Stimulated activated CD4-positive, alpha-beta T cell treated with anti-CD3 and anti-CD28 coated beads, Interleukin-2, amount 100 ng/mL, for 24 hours (primary cell): ENCODE measurements around the gene NOBOX.
"Not testable (repeated sequence)": the region's sequence is repeated elsewhere in the genome, so short reads cannot be mapped to it uniquely, and the experiment has no call there.

Source experiments
- DNase-seq, 2 donors: peaks; one replicate each; pipeline ENCODE4 v3.0.0-alpha.2; 2020

The NOBOX gene

DNA sequence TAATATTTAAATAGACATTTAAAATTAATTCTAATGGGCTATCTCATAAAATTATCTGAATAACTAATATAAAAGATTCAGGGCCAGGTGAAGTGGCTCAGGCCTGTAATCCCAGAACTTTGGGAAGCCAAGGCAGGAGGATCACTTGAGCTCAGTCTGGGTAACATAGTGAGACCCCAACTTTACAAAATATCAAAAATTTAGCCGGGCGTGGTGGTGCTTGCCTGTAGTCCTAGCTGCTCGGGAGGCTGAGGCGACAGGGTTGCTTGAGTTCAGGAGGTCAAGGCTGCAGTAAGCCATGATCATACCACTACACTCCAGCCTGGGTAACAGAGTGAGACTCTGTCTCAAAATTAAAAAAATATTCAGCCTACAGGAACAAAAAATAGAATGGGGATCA lies 12.5 kb downstream of the NOBOX start:
- no peak for DNase-seq

DNA sequence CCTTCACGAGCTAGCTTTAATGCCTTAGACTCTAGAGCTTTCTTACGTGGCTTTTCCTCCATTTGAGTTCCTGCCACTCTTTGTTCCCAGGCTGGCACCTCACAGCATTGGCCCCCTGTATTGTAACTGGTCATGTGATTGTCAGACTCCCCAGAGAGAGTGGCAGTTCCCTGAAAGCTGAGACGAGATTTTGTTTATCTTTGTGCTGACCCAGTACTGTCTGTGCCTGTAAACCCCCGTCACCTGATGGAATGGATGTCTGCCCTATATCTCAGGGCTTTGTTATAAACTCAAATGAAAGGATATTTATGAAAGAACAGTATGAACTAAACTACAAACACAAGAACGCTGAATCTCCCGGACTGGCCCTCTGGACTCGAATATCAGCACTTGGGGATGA lies 13.0 kb downstream of the NOBOX start:
- DNase-seq: no peak

DNA sequence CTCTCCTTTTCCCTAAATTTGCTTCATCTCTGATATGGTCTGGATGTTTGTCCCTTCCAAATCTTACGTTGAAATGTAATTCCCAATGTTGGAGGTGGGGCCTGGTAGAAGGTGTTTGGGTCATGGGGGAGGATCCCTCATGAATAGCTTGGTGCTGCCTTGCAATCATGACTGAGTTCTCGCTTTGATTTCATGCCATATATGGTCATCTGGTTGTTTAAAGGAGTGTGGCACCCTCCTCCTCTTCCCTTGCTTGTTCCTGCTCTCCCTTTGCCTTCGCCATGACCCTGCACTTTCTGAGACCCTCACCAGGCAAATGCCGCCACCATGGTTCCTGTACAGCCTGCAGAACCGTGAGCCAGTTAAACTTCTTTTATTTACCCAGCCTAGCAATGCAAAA lies 14.5 kb downstream of the NOBOX start:
- no peak for DNase-seq

DNA sequence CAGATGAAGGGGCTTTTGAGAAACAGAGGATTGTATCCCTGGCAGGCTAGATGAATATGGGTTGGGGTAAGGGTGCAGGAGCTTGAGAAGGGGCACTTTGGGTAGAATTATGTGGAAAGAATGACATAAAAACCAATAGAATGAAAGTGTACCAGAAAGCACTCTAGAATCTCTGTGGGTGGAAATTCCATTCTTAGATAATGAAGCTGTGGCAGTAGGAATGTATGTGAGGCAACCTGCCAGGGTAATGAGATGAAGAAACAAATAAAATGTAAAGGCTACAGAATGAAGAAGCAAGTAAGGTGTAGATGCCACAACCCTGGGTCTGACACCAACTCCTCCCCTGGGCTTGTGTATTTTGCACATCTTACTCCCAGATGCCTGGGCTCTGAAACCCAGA lies 16.8 kb downstream of the NOBOX start:
- DNase-seq: no peak

DNA sequence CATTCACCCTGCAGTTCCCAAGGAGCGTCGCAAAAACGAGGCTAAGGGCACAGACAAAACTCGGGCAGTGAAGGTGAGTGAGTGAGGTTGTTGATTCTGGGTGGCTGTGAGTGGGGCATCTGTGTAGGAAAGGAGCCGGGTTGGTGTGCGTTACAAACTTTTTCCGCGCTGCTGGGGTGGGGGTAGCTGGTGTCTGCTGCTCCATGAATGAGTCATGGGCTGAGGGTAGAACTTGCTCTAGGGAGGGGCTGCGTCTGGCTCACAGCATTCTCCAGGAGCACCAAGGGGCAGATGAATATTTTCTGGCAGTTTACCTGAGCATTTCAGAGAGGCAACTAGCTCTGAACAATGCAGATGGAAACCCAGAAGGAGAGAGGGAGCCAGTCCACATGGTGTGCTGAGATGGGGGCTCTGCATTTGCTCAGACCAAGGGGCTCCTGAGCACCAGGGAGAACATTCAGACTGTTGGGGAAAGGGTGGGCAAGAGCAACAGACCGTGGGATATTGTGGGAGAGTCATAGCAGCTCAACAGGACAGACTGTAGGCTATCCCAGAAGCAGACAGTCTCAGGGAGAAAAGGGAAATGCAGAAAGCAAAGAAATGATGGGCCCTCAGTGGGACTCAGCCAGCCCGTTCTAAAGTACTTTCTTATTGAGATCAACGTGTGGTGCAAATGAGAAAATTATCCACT lies 18.8 kb downstream of the NOBOX start:
- DNase-seq: peak; percentile 36 to 62

DNA sequence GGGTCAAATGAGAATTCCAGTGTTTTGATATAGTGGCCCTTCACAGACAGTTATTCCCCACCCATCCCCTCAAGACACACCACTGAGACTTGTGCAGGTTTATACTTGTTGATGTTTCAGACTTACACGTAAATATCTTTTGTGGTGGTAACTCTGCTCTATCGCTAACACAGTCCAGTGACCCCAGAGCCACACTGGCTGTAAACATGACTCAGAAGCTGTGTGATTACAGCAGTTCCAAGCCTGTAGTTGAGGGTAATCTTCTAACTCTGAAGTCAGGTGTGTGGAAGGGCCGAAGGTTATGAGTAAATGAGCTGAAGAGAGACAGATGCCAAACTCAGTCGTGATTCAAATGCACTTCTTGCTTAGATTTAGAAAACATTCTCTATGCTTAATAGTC lies 19.4 kb downstream of the NOBOX start:
- DNase-seq: no peak

DNA sequence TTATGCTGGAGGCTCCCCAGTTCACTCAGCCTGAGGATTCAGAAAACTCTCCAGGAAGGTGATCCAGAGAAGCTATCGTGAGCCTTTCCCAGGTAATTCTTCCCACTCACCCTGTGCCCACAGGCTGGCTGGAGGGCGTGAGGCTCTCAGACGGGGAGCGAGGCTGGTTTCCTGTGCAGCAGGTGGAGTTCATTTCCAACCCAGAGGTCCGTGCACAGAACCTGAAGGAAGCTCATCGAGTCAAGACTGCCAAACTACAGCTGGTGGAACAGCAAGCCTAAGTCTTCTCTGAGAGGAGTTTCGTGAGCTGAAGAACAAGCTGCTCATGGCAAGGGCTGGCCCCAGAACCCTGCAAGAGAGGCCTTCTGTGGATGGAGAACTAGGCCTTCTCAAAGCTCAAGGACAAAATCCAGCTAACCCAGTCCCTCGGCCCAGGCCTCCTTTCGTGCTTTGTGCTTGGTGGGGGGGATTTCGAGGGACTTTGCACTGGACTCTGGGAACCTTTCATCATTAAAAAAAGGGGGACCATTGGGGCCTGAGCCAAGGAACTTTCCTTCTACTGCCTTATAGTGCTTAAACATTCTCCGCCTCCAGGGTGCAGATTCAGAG lies 23.6 kb downstream of the NOBOX start:
- DNase-seq: no peak

DNA sequence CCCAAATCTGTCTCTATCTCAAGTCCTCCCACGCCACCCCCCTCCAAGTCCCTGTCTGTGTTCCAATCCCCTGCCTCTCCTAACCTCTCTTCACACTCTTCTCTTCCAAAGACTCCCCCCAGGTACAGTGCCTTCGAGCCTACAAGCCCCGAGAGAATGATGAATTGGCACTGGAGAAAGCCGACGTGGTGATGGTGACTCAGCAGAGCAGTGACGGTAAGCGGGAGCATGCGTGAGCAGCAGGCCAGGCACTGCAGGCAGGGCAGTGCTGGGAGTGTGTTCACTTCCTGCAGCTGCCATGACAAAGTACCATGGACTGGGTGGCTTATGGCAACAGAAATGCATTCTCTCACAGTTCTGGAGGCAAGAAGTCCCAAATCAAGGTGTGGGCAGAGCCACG lies 24.8 kb downstream of the NOBOX start:
- DNase-seq: no peak

DNA sequence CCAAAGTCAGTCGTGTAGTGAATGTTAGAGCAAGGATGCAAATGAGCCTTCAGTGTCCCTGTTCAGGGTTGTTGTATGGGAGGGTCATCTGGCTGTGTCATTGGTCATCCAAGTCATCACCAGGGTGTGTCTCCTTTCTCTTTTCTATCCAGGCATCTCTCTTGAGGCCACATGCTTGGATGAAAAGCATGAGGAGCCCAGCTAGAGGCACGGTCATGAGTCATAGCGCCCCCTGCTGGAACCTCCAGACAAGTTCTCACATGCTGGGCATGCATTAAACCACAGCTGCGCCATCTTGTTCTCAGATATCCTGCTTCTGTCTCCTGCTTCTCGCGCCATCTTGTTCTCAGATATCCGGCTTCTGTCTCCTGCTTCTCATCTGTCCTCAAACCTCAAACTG lies 34.3 kb downstream of the NOBOX start:
- DNase-seq: not testable (repeated sequence)

DNA sequence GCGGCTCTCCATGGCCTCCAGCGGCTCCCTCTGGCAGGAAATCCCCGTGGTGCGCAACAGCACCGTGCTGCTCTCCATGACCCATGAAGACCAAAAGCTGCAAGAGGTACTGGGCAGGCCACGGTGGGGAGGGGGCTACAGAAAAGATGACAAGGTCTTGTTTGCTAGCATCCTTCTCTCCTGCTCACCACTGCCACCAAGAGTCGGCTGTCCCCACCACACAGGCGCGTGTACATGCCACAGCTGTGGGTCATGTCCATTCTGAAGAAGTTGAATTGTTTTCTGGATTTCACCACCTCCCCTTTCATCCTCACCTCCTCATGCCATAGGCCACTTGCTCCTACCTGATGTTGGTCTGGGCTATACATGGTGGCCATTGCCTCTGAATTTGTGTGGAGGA lies 36.2 kb downstream of the NOBOX start:
- not testable (repeated sequence) for DNase-seq

DNA sequence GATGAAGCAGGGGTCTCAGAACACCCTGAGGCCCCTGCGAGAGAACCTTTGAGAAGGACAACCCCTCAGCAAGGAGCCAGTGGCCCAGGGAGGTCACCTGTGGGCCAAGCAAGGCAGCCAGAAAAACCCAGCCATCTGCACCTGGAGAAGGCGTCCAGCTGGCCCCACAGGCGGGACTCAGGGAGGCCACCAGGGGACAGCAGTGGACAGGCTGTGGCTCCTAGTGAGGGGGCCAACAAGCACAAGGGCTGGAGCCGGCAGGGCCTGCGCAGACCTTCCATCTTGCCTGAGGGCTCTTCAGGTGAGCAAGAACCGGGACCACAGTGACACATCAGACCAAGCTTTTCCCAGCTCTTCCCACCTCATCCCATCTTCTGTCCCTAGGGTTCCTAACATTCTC lies 38.0 kb downstream of the NOBOX start:
- DNase-seq: not testable (repeated sequence)

DNA sequence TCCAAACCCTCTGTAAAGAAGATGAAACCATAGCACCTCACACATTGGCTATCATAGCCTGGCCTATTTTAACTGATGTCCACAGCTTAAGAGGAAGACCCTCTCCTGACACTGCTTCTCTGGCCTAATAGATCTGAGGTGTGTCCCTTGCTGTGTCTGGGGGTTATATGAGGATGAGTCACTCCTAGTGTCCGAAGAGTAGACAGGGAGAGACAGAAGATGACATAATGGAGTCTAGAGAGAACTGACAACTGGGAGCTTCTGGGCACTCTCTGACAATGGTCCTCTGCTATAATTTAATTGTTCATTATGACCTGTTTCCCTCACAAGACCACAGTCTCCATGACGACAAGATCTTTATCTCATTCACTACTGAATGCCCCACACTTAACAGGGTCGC lies 41.4 kb downstream of the NOBOX start:
- DNase-seq: not testable (repeated sequence)

DNA sequence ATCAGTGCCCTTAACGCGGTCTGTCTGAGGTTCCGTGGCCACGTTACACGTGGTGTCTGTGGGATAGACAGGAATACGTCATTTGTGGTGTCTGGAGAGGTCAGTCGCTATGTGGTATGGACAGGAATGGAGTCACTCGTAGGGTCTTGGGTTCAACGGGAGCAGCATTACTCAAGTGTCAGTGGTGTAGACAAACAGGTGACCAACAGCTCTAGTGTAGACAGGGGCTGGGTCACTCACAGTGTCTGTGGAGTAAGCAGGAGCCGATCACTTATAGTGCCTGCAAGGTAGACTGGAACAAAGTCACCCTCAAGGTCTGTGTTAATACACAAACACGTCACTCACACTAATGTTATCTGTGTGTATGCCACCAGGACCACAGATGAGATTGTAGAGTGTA lies 46.6 kb downstream of the NOBOX start:
- not testable (repeated sequence) for DNase-seq

DNA sequence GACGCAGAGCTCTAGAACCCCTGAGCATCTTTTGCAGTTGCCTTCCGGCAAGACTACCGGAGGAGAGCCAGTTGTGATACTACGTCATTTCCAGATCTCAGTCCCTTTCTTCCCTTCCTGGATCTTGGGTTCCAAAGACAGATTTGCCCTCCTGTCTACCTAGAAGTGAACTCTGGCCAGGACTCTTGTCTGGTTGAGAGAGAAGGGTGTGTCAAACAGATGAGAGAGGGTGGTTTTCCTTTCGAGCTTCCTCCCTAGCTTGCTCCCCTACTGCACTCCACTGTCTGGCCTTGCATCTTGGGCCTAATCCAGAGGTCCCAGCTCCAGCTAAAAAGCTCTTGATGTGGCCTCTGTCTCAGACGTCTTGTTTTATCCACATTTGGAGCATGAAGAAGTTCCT lies 47.3 kb downstream of the NOBOX start:
- DNase-seq: not testable (repeated sequence)

DNA sequence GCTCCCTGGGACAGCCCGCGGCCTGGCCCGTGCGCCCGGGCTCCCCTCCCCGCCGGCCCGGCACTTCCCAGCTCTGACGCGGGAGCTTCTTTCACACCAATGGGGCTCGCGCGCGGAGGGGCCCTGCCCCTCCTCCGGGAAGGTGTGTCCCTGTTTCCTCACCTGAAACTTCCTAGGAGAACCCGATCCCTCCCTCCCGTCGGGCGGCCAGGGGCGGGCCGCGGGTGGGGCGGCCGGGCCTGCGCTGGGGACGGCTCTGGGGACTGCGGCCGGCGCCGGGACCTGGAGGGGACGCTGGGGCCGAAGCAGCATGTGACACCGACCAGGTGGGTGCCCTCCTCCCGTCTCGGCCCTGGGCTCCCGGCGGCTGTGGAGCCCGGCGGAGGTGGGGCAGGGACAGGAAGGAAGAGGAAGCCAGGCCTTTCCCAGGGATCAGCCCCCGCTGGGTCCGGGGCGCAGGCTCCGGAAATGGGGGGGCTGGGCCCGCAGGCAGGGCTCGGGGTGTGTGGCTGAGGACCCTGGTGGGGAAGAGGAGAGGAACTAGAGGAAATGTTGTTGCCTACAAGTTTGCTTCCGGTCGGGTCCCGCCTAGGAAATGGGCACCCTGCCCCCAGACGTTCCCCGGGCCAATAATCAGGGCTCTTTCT lies 48.2 kb downstream of the NOBOX start, which contains the start of gene ARHGEF5:
Gene ARHGEF5 (plus strand): TSS at position 227 of the 647 bp plus-strand sequence. CDS start 7,268 bp downstream, outside the sequence.
- not testable (repeated sequence) for DNase-seq

DNA sequence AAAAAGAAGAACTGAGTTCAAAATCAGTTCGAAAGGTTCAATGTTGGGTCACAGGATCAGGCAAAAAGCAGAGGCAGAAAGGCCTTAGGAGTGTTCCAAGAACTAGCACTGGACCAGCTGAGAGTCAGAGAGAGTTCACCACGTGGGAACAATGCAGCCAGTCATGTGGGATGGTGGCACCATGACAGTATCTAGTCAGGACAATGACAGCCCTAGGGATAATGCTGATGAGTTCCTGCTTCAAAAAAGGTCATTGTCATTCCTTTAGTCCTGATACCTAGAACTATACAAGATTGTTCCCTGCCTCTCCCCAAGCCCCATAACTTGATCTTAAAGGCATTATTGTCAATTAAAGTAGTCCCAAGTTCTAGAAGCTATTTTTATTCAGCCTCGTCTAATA lies 51.8 kb downstream of the NOBOX start:
- DNase-seq: not testable (repeated sequence)

DNA sequence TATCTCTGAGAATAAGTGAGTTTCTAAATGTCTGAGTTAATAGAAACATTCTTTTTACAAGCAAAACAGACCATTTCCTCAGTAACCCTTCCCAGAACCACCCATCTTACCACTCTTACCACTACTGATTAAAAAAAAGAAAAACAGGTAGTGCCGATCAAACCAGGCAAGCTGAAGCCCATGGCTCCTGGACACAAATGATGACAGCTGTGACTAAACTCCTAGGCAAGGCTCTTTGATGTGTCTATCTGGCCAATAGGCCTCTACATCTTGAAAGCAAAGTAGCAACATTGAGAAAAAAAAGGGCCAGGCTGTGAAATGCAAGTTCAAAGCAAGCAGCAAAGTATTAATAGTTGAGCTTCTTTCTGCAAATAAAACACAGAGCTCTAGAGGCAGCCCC lies 54.9 kb downstream of the NOBOX start:
- DNase-seq: not testable (repeated sequence)
